Ureter (tissue), 1 donor: Measurements from ENCODE around the gene CNOT6L. TPM values are rescaled to one million over a fixed set of nuclear protein-coding genes. Genes with fewer than 3 reads are reported as not detected.

Source experiments
- DNase-seq: peaks from one replicate; pipeline ENCODE4 v3.0.0-alpha.2; 2020; ENCODE audit warnings: low spot score
- total RNA-seq: library from RNA; stranded (reverse); gene quantifications from one replicate; pipeline ENCODE4 v1.2.4, GENCODE V29; 2023
- donor health status: DM: yes; HTN: yes; CAD: no.

The CNOT6L gene
- total RNA-seq, 1 donor from 2014 or later, result 64.7 TPM

- DNase-seq, result no peak
Measured at GRCh38 chr4:77820649-77821561, 1.7 kb upstream of the CNOT6L start.

- peak; percentile 94 for DNase-seq
Measured at GRCh38 chr4:77819843-77820648, 878 bp upstream of the CNOT6L start.

GRCh38 chr4:77819404-77819842 is 255 bp upstream of the CNOT6L start:
- no peak for DNase-seq

DNA sequence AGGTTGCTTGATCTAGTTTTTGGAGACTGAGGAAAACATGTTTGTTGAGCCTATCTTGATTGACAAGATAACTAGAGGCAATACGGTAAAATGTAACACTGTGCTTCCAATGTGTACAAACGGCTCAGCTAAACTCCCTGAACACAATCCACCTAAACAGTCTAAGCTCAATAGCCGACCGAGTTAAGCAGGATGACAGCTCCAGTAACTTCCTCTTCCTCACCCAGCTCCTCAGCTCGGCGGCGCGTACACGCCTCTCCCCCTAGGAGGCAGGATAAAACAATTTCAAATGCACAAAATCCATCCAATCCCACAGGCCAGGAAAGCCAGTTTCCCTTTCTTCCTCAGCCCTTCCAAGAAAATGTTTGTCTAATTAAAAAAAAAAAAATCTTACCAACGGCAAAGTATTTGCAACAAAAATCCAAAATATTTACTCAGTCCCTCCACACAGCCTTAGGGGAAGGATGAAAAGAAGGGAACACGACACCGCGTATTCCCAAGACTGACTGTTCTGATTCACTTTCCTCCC is 1.0 kb downstream of the CNOT6L start:
- peak; percentile 83 for DNase-seq

DNA sequence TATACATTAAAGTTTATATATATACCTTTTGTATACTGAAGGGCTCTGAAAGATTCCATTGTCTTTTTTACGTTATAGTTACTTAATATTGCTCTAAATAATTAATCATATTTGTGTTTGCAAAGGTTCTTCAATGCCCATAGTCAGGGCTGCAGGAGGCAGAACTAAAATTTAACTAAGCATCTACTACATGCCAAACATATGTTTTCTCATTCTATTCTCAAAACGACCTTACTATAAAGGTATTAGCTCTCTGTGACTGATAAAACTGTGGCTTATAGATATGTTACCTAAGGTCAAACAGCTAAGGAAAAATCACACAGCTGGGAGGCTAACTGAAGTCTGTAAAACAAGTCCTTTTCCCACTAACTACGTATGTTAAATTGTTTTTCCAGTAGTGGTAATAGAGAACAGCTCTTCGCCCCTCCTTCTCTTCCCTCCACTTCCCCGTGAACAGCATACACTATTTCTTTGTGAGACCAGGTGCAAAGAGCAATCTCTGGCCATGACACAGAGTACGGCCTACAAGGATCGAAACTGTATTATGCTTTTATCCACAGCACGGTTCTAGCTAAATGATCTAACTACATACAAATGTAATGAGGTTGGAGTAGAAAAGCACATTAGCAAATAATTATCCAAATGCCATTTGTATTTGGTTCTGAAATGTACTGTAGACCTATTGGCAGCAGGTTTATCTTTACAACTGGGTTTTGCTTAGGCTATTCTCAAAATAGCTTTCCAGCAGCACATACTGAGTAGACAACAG is 1.7 kb downstream of the CNOT6L start:
- DNase-seq, result no peak

DNA sequence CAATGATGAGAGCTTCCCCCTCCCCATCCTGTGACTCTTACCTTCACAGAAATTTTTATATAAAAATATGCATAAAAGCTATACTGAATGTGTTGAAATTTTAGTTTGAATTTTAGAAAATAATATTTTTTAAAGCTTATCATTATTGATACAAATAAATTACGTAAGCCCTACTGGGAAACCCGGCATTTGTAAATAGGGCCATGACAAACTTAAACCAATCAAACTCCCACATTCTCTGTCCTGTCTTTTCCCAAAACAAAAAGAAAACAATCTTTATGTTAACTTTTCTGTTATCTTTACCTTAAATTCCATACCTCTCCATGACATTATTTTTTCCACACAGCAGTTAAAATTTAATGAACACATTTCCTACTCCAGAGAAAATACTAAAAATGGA is 2.6 kb downstream of the CNOT6L start:
- no peak for DNase-seq

GRCh38 chr4:77815636-77816035 is 3.5 kb downstream of the CNOT6L start:
- DNase-seq, result no peak

- no peak for DNase-seq
Measured at GRCh38 chr4:77805840-77806239, 13.3 kb downstream of the CNOT6L start.

DNA sequence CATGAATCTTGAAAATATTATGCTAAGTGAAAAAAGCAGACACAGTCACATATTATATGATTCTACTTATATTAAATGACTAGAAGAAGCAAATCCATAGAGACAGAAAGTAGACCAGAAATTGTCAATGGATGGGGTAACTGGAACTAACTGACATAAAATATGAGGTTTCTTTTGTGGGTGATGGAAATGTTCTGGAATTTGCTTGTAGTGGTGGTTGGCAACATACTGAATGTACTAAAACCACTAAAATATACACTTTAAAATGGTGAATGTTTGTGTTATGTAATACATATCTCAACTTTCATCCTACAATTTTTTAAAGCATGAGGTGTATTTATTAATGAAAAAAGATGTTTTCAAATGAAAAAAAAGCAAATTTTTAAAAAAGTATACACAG is 14.7 kb downstream of the CNOT6L start:
- no peak for DNase-seq

DNA sequence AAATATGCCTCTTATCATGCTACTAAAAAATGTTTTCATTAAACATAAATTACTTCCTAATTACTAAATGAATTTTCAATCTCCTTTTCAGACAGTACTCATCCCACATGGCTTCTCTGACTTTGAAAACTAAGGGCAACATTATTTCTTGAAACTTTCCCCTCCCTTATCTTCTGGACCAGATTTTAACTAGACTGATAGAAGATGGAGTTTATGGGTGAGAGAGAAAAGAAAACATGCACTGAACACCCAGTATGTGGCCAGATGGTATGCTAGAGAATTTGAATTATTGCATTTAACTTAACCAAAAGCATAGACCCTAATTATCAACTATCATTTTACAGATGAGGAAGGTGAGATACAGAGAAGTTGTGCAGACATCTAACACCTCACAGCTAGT is 16.8 kb downstream of the CNOT6L start:
- DNase-seq, result no peak

DNA sequence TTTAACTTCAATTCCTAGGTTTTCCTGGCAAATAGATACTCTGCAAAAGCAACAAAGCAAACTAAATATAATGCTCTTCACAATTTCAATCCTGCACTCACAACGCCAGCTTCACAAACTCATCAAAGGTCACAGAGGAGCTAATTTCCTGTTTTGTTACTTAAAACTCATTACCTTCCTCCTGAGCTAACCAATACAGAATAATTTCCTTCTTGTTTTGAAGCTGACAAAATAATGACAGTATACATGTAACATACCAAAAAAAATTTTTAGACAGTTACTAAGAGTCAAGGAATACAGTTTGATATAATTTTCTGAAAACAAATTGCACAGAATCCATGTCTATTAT is 17.9 kb downstream of the CNOT6L start:
- no peak for DNase-seq

DNA sequence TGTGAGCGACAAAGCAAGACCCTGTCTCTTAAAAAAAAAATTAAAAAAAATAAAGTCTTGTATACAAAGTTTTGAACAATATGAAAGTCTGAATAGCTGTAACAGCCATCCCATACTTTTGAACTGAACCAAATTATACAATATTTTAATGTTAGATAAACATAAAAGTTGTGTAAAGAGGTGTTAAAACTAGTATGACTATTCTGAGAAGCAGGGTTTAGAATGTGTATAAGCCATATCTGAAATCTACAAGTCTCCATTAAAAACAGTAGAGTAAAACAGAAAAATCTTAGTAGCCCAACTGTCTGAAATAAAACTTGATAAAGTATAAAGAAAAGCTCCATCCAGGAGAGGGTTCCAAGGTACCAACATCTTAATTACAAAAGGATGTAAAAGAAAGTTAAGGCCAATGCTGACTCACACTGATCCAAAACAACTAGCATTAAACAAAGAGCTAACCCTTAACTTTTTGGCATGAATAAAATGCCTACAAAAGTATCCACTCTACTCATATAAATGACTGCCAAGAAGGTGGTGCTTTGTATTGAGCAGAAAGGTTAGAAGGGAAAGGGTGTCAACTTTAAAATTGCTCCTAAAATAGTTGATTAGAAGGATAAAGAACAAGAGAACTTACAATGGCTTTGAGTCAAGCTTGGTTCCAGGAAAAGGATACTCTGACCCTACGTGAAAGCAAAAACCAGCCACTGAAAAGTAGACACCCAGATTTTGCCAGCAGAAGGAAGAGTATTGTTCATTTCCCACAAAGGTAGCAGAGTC is 18.5 kb downstream of the CNOT6L start:
- DNase-seq, result no peak

GRCh38 chr4:77800077-77800476 is 19.1 kb downstream of the CNOT6L start:
- DNase-seq, result no peak

GRCh38 chr4:77798385-77798784 is 20.8 kb downstream of the CNOT6L start:
- no peak for DNase-seq

- no peak for DNase-seq
Measured at GRCh38 chr4:77797239-77797638, 21.9 kb downstream of the CNOT6L start.

DNA sequence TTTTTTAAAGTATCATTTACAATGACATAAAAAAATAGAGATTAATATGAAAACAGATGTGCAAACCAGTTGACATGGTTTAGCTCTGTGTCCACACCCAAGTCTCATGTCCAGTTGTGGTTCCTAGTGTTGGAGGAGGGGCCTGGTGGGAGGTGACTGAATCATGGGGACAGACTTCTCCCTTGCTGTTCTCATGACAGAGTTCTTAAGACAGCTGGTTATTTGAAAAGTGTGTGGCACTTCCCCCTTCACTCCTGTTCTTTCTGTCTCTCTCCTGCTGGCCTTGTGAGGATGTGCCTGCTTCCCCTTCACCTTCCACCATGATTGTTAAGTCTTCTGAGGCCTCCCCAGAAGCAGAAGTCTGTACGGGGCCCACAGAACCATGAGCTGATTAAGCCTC is 23.8 kb downstream of the CNOT6L start:
- DNase-seq, result no peak

GRCh38 chr4:77790146-77790545 is 29.0 kb downstream of the CNOT6L start:
- no peak for DNase-seq

GRCh38 chr4:77788990-77789389 is 30.2 kb downstream of the CNOT6L start:
- DNase-seq, result no peak

DNA sequence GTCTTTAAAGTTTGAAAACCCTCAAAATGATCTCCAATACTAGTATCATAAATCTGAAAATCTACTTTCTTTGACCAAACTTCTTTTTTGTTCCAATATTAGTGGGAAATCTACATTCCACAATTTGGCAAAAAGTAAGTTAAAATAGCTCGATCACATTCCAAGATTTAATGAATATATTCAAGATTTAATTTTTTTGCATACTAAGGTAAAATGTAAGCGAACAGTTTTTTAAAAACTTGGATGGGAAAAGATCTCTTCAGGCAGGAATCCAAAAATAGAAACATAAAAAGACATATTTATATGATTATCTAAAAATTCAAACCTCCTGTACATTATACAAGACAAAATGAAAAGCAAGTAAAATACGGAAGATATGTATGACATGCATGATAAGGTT is 31.2 kb downstream of the CNOT6L start:
- no peak for DNase-seq

- DNase-seq, result no peak
Measured at GRCh38 chr4:77785669-77786068, 33.5 kb downstream of the CNOT6L start.

DNA sequence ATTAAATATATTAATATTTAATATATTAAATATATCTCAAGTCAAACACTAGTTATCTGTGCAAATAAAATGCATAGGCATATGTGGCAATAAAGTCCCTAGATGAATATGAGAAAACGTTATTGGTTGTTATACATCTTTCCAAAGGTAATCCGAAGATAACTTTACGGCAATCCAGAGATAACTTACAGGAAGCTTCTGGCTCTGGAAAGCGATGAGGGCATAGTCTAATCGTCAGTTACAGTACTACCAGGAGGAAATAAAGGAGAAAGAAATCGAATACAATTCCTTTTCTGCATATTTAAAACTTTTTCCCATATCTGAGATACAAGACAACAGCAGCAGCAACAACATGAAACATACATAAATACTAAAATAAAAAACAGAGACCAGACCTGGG is 35.3 kb downstream of the CNOT6L start:
- no peak for DNase-seq
